HG03469 (cell line): ENCODE results near the gene TRIM67.
"Not testable (repeated sequence)": the region's sequence is repeated elsewhere in the genome, so short reads cannot be mapped to it uniquely, and the experiment has no call there.

Experiments
- ATAC-seq: cut with Tn5 transposase; IDR thresholded peaks from one replicate; pipeline ENCODE4 v1.9.1; 2021; ENCODE audit warnings: mild to moderate bottlenecking, moderate library complexity, moderate number of reproducible peaks; ENCODE audit not compliant: unreplicated experiment

The TRIM67 gene

DNA sequence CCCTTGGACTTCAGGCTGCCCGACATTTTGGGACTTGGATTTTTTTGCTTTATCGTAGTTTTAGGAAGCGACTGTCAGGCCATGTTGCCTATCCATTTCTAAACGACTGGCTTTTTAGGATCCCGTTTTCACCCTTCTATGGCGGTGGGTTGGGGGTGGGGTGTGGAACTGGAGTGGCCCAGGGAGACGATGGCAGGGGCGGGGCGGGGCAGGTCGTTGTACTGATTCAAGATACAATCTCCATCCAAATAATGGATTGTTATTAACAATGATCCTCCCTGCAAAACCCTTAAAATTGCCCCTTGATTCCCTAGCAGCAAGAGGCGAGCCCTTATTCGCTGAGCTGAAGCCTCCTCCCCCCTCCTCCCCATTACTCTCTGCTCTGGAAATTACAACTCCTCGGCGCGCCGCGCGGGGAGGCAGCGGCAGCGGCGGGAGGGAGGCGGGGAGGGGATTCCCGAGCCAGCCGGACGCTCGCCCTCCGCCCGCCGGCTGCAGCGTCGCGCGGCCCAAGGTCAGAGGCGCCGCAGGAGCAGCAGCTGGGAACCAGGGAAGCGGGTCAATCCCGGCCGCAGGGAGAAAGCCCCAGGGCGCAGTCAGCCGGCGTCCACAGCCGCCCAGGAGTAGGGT is at the start of gene TRIM67:
TSS of gene TRIM67 (plus strand) at position 392 of the 630 bp plus-strand sequence. CDS start 912 bp downstream, outside the sequence.
- no peak for ATAC-seq

DNA sequence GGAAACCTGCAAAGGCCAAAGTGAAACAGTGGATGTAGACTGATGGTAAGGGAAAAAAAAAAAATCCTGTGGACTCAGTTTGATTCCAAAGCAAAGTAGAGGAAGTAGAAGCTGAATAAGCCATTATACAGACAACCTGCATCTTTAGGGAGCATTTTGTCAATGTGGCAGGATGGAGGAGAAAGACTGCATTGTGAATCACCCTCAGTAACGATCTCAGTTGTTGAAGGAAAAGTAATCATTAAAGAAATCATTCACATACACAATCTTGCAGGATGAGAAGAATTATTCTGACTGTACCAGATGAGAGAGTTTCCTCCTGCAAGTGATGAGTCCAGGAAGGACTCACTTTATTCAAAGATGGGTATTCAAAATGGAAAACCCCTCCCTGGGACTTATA is 45.1 kb upstream of the TRIM67 start:
- no peak for ATAC-seq

DNA sequence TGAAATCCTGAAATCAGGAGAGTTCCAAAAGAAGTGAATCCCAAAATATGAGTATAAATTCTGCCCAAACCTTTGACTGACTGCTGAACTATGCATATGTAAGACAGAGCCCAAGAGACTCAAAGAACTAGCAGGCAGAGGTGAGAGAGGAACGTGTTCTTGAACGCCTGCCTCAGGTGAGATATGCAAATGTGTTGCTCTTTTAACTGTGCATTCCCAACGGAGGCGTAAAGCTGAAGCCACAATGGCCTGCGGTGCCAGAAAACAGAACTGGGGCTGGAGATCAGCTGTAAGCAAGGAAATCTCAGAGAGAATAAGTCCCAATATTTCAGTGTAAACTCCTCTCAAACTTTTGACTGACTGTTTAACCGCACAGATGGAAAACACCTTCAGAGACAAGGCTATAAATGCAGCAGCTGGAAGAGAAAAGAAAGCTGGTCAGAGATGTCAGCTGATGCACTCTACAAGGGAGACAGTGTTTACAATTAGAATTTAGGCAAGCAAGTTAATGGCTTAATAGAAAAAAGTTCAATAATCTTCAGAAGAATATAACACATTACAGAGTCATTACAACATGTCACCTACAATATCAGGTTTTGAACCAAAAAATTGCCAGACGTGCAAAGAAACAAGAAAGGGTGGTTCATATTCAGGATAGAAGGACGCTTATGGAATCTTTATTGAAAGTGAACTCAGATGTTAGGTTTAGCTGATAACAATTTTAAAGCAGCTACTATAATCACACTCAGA is 43.0 kb upstream of the TRIM67 start:
- no peak for ATAC-seq

GRCh38 chr1:231121533-231121932 is 40.3 kb upstream of the TRIM67 start:
- ATAC-seq, result no peak

GRCh38 chr1:231122143-231122542 is 39.7 kb upstream of the TRIM67 start:
- ATAC-seq, result no peak

GRCh38 chr1:231124746-231125145 is 37.1 kb upstream of the TRIM67 start:
- no peak for ATAC-seq

- ATAC-seq, result no peak
These were observed 35.8 kb upstream of the TRIM67 start for GRCh38 chr1:231125972-231126580.

- not testable (repeated sequence) for ATAC-seq
These were observed 34.8 kb upstream of the TRIM67 start for GRCh38 chr1:231127106-231127505.

- ATAC-seq, result not testable (repeated sequence)
These were observed 33.4 kb upstream of the TRIM67 start for GRCh38 chr1:231128471-231128870.

DNA sequence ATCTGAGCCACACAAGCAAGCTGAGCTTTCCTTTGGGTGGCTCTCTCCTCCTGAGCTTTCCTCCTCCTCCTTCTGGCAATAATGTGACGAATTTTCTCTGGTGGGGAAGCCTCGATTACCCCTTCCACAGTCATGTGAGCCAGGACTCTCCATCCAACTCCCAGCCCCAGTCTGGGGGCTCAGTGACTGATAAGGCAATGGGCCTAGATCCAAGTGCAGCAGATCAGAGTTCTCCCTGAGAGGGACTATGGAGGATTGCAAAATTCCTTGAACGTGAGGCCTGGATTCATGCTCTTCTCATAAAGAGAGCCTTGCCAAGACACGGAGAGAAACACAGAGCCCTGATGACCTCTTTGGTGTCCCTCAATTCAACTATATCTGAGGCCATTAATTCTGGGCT is 31.3 kb upstream of the TRIM67 start:
- no peak for ATAC-seq

DNA sequence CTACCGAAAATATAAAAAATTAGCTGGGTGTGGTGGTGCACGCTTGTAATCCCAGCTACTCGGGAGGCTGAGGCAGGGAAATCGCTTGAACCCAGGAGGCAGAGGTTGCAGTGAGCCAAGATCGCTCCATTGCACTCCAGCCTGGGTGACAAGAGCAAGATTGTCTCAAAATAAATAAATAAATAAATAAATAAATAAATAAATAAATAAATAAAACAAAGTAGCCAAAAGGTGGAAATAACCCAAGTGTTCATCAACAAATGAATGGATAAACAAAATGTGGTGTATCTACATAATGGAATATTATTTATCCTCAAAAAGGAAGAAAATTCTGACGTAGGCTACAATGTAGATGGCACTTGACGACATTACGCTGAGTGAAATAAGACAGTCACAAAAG is 29.3 kb upstream of the TRIM67 start:
- not testable (repeated sequence) for ATAC-seq

GRCh38 chr1:231134624-231135023 is 27.2 kb upstream of the TRIM67 start:
- ATAC-seq, result no peak

GRCh38 chr1:231138236-231138635 is 23.6 kb upstream of the TRIM67 start:
- no peak for ATAC-seq

- ATAC-seq, result no peak
These were observed 22.7 kb upstream of the TRIM67 start for GRCh38 chr1:231139125-231139649.

- no peak for ATAC-seq
These were observed 21.9 kb upstream of the TRIM67 start for GRCh38 chr1:231139659-231140654.

- ATAC-seq, result no peak
These were observed 17.3 kb upstream of the TRIM67 start for GRCh38 chr1:231144416-231145193.

- no peak for ATAC-seq
These were observed 14.0 kb upstream of the TRIM67 start for GRCh38 chr1:231147896-231148295.

- no peak for ATAC-seq
These were observed 10.0 kb upstream of the TRIM67 start for GRCh38 chr1:231151811-231152210.

DNA sequence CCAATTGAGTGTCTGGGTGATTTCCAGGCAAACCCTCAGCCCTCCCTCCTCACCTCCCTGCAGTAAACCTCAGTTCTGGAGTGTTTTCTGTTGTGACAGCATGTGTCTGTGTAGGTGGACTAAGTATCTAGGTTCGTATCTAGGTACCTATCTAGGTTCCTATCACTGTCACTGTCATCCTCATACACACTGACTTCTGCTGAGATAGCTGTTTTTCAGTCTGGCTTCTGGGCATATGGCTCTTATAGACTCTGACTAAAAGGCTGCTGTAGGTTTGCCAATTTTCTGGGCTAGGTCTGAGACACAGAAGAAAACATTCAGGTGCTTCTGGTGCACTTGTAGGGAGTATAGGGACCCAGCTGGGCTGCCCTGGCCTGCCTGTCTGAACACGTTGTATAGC is 8.1 kb upstream of the TRIM67 start:
- no peak for ATAC-seq

- ATAC-seq, result no peak
These were observed 6.0 kb upstream of the TRIM67 start for GRCh38 chr1:231155808-231156207.
